IMR-90 (cell line): ENCODE data around the gene PODXL2. TPM values are rescaled to one million over a fixed set of nuclear protein-coding genes. Genes with fewer than 3 reads are reported as not detected.

Experiments
- ATAC-seq: fragments of 200-7000 bp; cut with Tn5 transposase; 2 replicates; pipeline ENCODE4 v1.9.1; 2020; ENCODE audit warnings: low read depth, mild to moderate bottlenecking, moderate library complexity
- BruUV-seq: library from RNA; stranded (reverse); fragments of 400-500 nt; replicated peaks from 2 replicates; lab custom pipeline; 2021; lab: Mats Ljungman, UMichigan
- CTCF ChIA-PET: fragments of 300-600 bp; formaldehyde crosslinking; extraction: SDS; loops from one replicate; lab custom pipeline; 2021; ENCODE audit warnings: antibody characterized with exemption; lab: Yijun Ruan, JAX
- POLR2A ChIA-PET: fragments of 300-600 bp; sonication (Branson Sonifier 250); formaldehyde crosslinking; loops from one replicate; lab custom pipeline; 2022; ENCODE audit warnings: antibody characterized with exemption; ENCODE audit not compliant: unreplicated experiment; lab: Charles Lee
- DNase-seq: peaks from one replicate; pipeline ENCODE4 v3.0.0; 2013
- H2AFZ ChIP-seq: replicated peaks from 2 replicates; pipeline ENCODE3; 2013; ENCODE audit warnings: low read length, mild to moderate bottlenecking; ENCODE audit not compliant: poor library complexity
- H2AK5ac ChIP-seq: 2 replicates; pipeline ENCODE4 v1.6.1; 2013; ENCODE audit warnings: low read depth, low read length, inconsistent platforms
- H2AK9ac ChIP-seq: replicated peaks from 2 replicates; pipeline ENCODE3; 2013; ENCODE audit warnings: mild to moderate bottlenecking, low read depth, low read length, moderate library complexity; ENCODE audit not compliant: poor library complexity
- H2BK120ac ChIP-seq: 2 replicates; pipeline ENCODE4 v1.6.1; 2013; ENCODE audit warnings: low read depth, low read length, inconsistent platforms
- H2BK15ac ChIP-seq: 3 replicates; pipeline ENCODE4 v1.6.1; 2013; ENCODE audit warnings: low read depth, low read length, inconsistent platforms
- H2BK20ac ChIP-seq: 2 replicates; pipeline ENCODE4 v1.6.1; 2013; ENCODE audit warnings: low read depth, mild to moderate bottlenecking, inconsistent platforms, low read length, moderate library complexity
- H2BK5ac ChIP-seq: 2 replicates; pipeline ENCODE4 v1.6.1; 2013; ENCODE audit warnings: mild to moderate bottlenecking, low read depth, low read length, inconsistent platforms; ENCODE audit not compliant: poor library complexity, severe bottlenecking
- H3K14ac ChIP-seq: replicated peaks from 2 replicates; pipeline ENCODE4 v1.6.1; 2013; ENCODE audit warnings: low read depth, low read length, inconsistent platforms
- H3K18ac ChIP-seq: 2 replicates; pipeline ENCODE4 v1.6.1; 2013; ENCODE audit warnings: low read depth, low read length, control low read depth
- H3K23ac ChIP-seq: 2 replicates; pipeline ENCODE4 v1.6.1; 2013; ENCODE audit warnings: low read depth, low read length, inconsistent platforms
- H3K27ac ChIP-seq: 2 replicates; pipeline ENCODE4 v1.5.1; 2013; ENCODE audit warnings: mild to moderate bottlenecking, control low read depth, low read length; ENCODE audit not compliant: insufficient read depth
- H3K27me3 ChIP-seq: 2 replicates; pipeline ENCODE4 v1.6.1; 2013; ENCODE audit warnings: low read length; ENCODE audit not compliant: control insufficient read depth, insufficient read depth
- H3K36me3 ChIP-seq: 2 replicates; pipeline ENCODE4 v1.6.1; 2013; ENCODE audit warnings: low read length, mixed read lengths; ENCODE audit not compliant: control insufficient read depth, insufficient read depth
- H3K4ac ChIP-seq: 2 replicates; pipeline ENCODE4 v1.6.1; 2013; ENCODE audit warnings: low read depth, low read length, inconsistent platforms
- H3K4me1 ChIP-seq: 2 replicates; pipeline ENCODE4 v1.6.1; 2013; ENCODE audit warnings: low read length, mixed read lengths; ENCODE audit not compliant: control insufficient read depth, insufficient read depth
- H3K4me2 ChIP-seq: 2 replicates; pipeline ENCODE4 v1.6.1; 2013; ENCODE audit warnings: low read depth, mild to moderate bottlenecking, control low read depth, low read length, moderate library complexity
- H3K4me3 ChIP-seq: 2 replicates; pipeline ENCODE4 v1.5.1; 2013; ENCODE audit warnings: low read depth, mild to moderate bottlenecking, control low read depth, low read length, moderate library complexity; ENCODE audit not compliant: insufficient read depth
- H3K56ac ChIP-seq: 2 replicates; pipeline ENCODE4 v1.6.1; 2013; ENCODE audit warnings: low read length, inconsistent platforms; ENCODE audit not compliant: insufficient read depth; ENCODE audit errors: extremely low read depth
- H3K79me1 ChIP-seq, 2 experiments: 2 replicates each; pipeline ENCODE4 v1.6.1; 2013; ENCODE audit warnings: low read length in 2 of 2, inconsistent platforms in 1 of 2, low read depth in 1 of 2
- H3K9ac ChIP-seq: 2 replicates; pipeline ENCODE4 v1.6.1; 2013; ENCODE audit warnings: low read depth, low read length, control low read depth
- H3K9me1 ChIP-seq: 2 replicates; pipeline ENCODE4 v1.6.1; 2013; ENCODE audit warnings: low read length, inconsistent platforms; ENCODE audit not compliant: insufficient read depth
- H3K9me3 ChIP-seq: 2 replicates; pipeline ENCODE4 v1.6.1; 2013; ENCODE audit warnings: low read length; ENCODE audit not compliant: control insufficient read depth, insufficient read depth
- H4K20me1 ChIP-seq: 2 replicates; pipeline ENCODE4 v1.6.1; 2013; ENCODE audit warnings: low read length, inconsistent platforms; ENCODE audit not compliant: insufficient read depth
- H4K5ac ChIP-seq: 2 replicates; pipeline ENCODE4 v1.6.1; 2013; ENCODE audit warnings: mild to moderate bottlenecking, low read depth, low read length, control low read depth
- H4K8ac ChIP-seq, 2 experiments: 2 replicates each; pipeline ENCODE4 v1.6.1; 2013; ENCODE audit warnings: low read depth in 2 of 2, low read length in 2 of 2, control low read depth in 1 of 2, inconsistent platforms in 1 of 2
- H4K91ac ChIP-seq: 2 replicates; pipeline ENCODE4 v1.6.1; 2013; ENCODE audit warnings: low read depth, low read length, inconsistent platforms; ENCODE audit not compliant: insufficient read depth
- BHLHE40 ChIP-seq: fragments of 150-350 bp; IDR thresholded peaks from 2 replicates; pipeline ENCODE4 v1.6.1; 2016; ENCODE audit warnings: mild to moderate bottlenecking, low read depth, low read length
- CEBPB ChIP-seq: IDR thresholded peaks from 2 replicates; pipeline ENCODE4 v1.6.1; 2012; ENCODE audit warnings: low read depth, low read length, improper control_type of control experiment
- CHD1 ChIP-seq: IDR thresholded peaks from 2 replicates; pipeline ENCODE4 v1.6.1; 2012; ENCODE audit warnings: low read depth, low read length, improper control_type of control experiment
- FOS ChIP-seq: fragments of 150-350 bp; IDR thresholded peaks from 2 replicates; pipeline ENCODE4 v1.6.1; 2016; ENCODE audit warnings: low read depth, low read length
- POLR2A ChIP-seq: IDR thresholded peaks from 2 replicates; pipeline ENCODE4 v1.6.1; 2012; ENCODE audit warnings: mild to moderate bottlenecking, low read depth, low read length
- RCOR1 ChIP-seq: IDR thresholded peaks from 2 replicates; pipeline ENCODE4 v1.6.1; 2012; ENCODE audit warnings: mild to moderate bottlenecking, low read length, improper control_type of control experiment; ENCODE audit not compliant: insufficient replicate concordance
- RFX5 ChIP-seq: IDR thresholded peaks from 2 replicates; pipeline ENCODE4 v1.8.0; 2012; ENCODE audit warnings: low read depth, mild to moderate bottlenecking, low read length, moderate library complexity
- SMC3 ChIP-seq: fragments of 150-350 bp; IDR thresholded peaks from 2 replicates; pipeline ENCODE4 v1.6.1; 2016; ENCODE audit warnings: low read depth, mild to moderate bottlenecking, antibody characterized with exemption, low read length, moderate library complexity
- WGBS, 2 experiments: methylation state at CpG; one replicate each; pipeline versions ENCODE4 v1.1.5 to v1.1.7; 2013; ENCODE audit warnings: missing lambda C conversion rate in 2 of 2; ENCODE audit not compliant: insufficient read length in 1 of 2; ENCODE audit errors: extremely low coverage in 2 of 2; 5-methylcytosine and 5-hydroxymethylcytosine counted together
- dilution Hi-C: fragments of 300-500 bp; cut with HindIII; formaldehyde crosslinking; loops from one replicate; pipeline ENCODE4 v1.14.3; 2018; ENCODE audit warnings: low sequenced_read_pairs; ENCODE audit not compliant: unreplicated experiment
- in situ Hi-C: fragments of 300-500 bp; cut with MboI; formaldehyde crosslinking; loops from 3 replicates; pipeline ENCODE4 v1.14.3; 2019; ENCODE audit warnings: low sequenced_read_pairs, inconsistent platforms, mixed read lengths
- intact Hi-C: fragments of 100-400 bp; cut with micrococcal nuclease; formaldehyde crosslinking; loops from 2 replicates; pipeline ENCODE4 v1.10.0; 2022
- polyA plus RNA-seq, 3 experiments: library from polyadenylated mRNA; depleted of rRNA; stranded (reverse); fragments of >200 nt; gene quantifications; 2 replicates each; pipeline ENCODE4 v1.2.3, GENCODE V29; 2012; ENCODE audit warnings: low replicate concordance in 1 of 3
- total RNA-seq: library from RNA; depleted of rRNA; stranded (reverse); fragments of >200 nt; gene quantifications from 2 replicates; pipeline ENCODE4 v1.2.3, GENCODE V29; 2012
- TF ChIP-seq, protein P1 (sequence below): fragments of 150-350 bp; IDR thresholded peaks from 2 replicates; pipeline ENCODE4 v1.6.1; 2017; ENCODE audit warnings: mild to moderate bottlenecking, antibody characterized with exemption, low read length, low read depth

Gene PODXL2
- total and polyA plus RNA-seq, 2 of the 4 experiments (the other 2 are of a cell fraction) = 1.6 to 5.4 TPM

DNA sequence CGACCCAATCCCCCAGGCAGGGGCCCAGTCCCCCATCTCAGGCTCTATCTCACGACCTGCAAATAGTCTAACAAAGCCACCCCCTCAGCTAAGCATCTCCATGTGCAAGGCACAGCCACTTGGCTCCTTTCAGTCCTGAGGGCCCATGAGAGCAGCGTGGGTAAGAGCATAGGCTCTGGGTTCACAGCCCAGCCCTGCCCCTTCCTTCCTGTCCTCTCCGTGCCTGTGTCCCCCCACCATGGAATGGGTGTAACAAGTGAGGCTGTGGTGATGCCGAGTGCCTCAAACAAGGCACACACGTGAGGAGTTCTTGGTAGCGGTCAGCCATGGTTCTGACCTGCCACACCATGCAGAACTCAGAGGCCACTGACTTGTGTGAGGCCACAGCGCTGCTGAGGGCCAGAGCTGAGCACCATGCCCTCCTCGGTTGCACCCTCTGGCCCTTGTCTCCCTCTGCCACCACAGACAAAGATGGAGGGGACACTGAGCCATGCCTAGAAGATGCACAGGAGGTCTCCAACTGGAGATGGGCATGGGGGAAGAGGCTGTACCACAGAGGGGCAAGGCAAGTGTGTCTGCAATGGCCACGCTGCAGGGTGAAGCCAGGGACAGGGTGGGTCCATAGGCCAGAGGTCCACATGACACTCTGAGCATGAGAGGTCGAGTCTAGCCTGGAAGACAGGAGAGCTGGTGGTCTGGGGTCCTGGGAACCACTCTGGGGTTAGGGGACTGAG, 48.5 kb upstream of the PODXL2 start:
- no peak overlapping the region for H3K9ac ChIP-seq
- peaks cover 4% of the 10 kb centered on the region for H3K4me1 ChIP-seq
- no TSS peak for BruUV-seq
- H3K27ac ChIP-seq = no peak overlapping the region
- no peak overlapping the region for H2AK5ac ChIP-seq
- TF ChIP-seq RFX5 (no peak), POLR2A (no peak), CHD1 (no peak), CEBPB (no peak), FOS (no peak), RCOR1 (no peak), BHLHE40 (no peak), SMC3 (no peak)
- TF ChIP-seq, protein P1, sequence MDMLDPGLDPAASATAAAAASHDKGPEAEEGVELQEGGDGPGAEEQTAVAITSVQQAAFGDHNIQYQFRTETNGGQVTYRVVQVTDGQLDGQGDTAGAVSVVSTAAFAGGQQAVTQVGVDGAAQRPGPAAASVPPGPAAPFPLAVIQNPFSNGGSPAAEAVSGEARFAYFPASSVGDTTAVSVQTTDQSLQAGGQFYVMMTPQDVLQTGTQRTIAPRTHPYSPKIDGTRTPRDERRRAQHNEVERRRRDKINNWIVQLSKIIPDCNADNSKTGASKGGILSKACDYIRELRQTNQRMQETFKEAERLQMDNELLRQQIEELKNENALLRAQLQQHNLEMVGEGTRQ = no peak
- H3K36me3 ChIP-seq = peaks cover 32% of the 10 kb centered on the region
- no peaks in the 10 kb centered on the region for H3K9me3 ChIP-seq
- H2AFZ ChIP-seq = no peak overlapping the region
- dilution Hi-C loops (no loop called here), intact Hi-C loops (no loop called here), in situ Hi-C loops (no loop called here)
- H2BK20ac ChIP-seq = no peak overlapping the region
- H4K5ac ChIP-seq = no peak overlapping the region
- H2BK120ac ChIP-seq = no peak overlapping the region
- H3K9me1 ChIP-seq = peaks cover 18% of the 10 kb centered on the region
- no peak for DNase-seq
- ChIA-PET POLR2A (no interaction called here), CTCF (no interaction called here)
- H3K27me3 ChIP-seq = no peaks in the 10 kb centered on the region
- H3K23ac ChIP-seq = no peak overlapping the region
- no peak overlapping the region for H3K18ac ChIP-seq
- H4K91ac ChIP-seq = no peak overlapping the region
- peaks cover 81% of the 10 kb centered on the region for H4K20me1 ChIP-seq
- no peak overlapping the region for H2BK5ac ChIP-seq
- no peak overlapping the region for H3K4me2 ChIP-seq
- 100% methylated on average over 5 of the region's 11 CpGs; no CpG with 5 or more reads in 1 of the 2 experiments for WGBS, 2 experiments
- H2AK9ac ChIP-seq = peak overlapping the region; percentile 42
- no peak overlapping the region for H3K56ac ChIP-seq
- H3K4ac ChIP-seq = no peak overlapping the region
- H3K79me1 ChIP-seq = peaks cover 43 to 69% of the 10 kb centered on the region in 2 experiments
- H4K8ac ChIP-seq = no peak overlapping the region
- no peak overlapping the region for H3K4me3 ChIP-seq
- no peak overlapping the region for H3K14ac ChIP-seq
- no peak for ATAC-seq
- H2BK15ac ChIP-seq = no peak overlapping the region
